HEK293 (cell line): ENCODE data around the gene CDX1.

Experiments
- CTCF ChIA-PET: fragments of 350-600 bp; formaldehyde crosslinking; extraction: SDS; loops from one replicate; lab custom pipeline; 2021; ENCODE audit warnings: antibody characterized with exemption; lab: Yijun Ruan, JAX
- POLR2A ChIA-PET: fragments of 300-600 bp; formaldehyde crosslinking; extraction: SDS; loops from one replicate; lab custom pipeline; 2020; ENCODE audit warnings: antibody characterized with exemption, inconsistent platforms; lab: Yijun Ruan, JAX
- H3K27ac ChIP-seq: fragments of 200-500 bp; sonication (Bioruptor generic); 2 replicates; pipeline ENCODE4 v1.5.1; 2014; ENCODE audit warnings: low read depth, low read length, control low read depth, inconsistent platforms; ENCODE audit errors: extremely low read depth
- H3K36me3 ChIP-seq, 2 experiments: fragments of 200-500 bp in 1 of 2; sonication (Bioruptor generic) in 1 of 2; 1 replicate in 1 of 2; 2 replicates in 1 of 2; pipeline ENCODE4 v1.5.1; 2014 to 2017; ENCODE audit warnings: inconsistent platforms in 2 of 2, low read length in 2 of 2; ENCODE audit not compliant: control insufficient read depth in 2 of 2, insufficient read depth in 1 of 2
- H3K4me1 ChIP-seq: fragments of 200-500 bp; sonication (Bioruptor generic); 2 replicates; pipeline ENCODE4 v1.5.1; 2014; ENCODE audit warnings: mild to moderate bottlenecking, low read length, inconsistent platforms; ENCODE audit not compliant: control insufficient read depth, insufficient read depth
- H3K4me3 ChIP-seq: 2 replicates; pipeline ENCODE4 v1.5.1; 2011; ENCODE audit warnings: low read depth, mild to moderate bottlenecking, control low read depth, low read length, moderate library complexity
- H3K9me3 ChIP-seq: fragments of 200-500 bp; sonication (Bioruptor generic); 2 replicates; pipeline ENCODE4 v1.5.1; 2014; ENCODE audit warnings: low read depth, low read length, inconsistent platforms; ENCODE audit not compliant: control insufficient read depth, insufficient read depth
- FEZF1 ChIP-seq: fragments of 450-650 bp; formaldehyde crosslinking; IDR thresholded peaks from 2 replicates; pipeline ENCODE4 v1.5.1; 2016; ENCODE audit warnings: missing biosample characterization, missing genetic modification characterization
- SALL2 ChIP-seq: fragments of 450-650 bp; formaldehyde crosslinking; IDR thresholded peaks from 2 replicates; pipeline ENCODE4 v1.5.0; 2017; ENCODE audit warnings: missing biosample characterization, mild to moderate bottlenecking, missing genetic modification characterization, borderline replicate concordance
- ZBTB17 ChIP-seq: fragments of 450-650 bp; formaldehyde crosslinking; IDR thresholded peaks from 2 replicates; pipeline ENCODE4 v1.5.1; 2016; ENCODE audit warnings: missing biosample characterization, missing genetic modification characterization
- ZFHX2 ChIP-seq: fragments of 450-650 bp; formaldehyde crosslinking; conservative IDR thresholded peaks from 2 replicates; pipeline ENCODE4 v1.5.1; 2016; ENCODE audit warnings: missing biosample characterization, missing genetic modification characterization
- ZNF10 ChIP-seq: fragments of 450-650 bp; formaldehyde crosslinking; IDR thresholded peaks from 2 replicates; pipeline ENCODE4 v1.5.1; 2017; ENCODE audit warnings: missing biosample characterization, missing genetic modification characterization
- ZNF184 ChIP-seq: fragments of 450-650 bp; IDR thresholded peaks from 2 replicates; pipeline ENCODE4 v1.5.1; 2018; ENCODE audit warnings: missing biosample characterization, mild to moderate bottlenecking, missing genetic modification characterization
- ZNF266 ChIP-seq: fragments of 450-650 bp; formaldehyde crosslinking; IDR thresholded peaks from 2 replicates; pipeline ENCODE4 v1.5.1; 2016; ENCODE audit warnings: missing biosample characterization, missing genetic modification characterization, low read depth
- ZNF292 ChIP-seq: fragments of 450-650 bp; formaldehyde crosslinking; IDR thresholded peaks from 2 replicates; pipeline ENCODE4 v1.5.1; 2016; ENCODE audit warnings: low read depth, missing biosample characterization, missing genetic modification characterization, borderline replicate concordance
- ZNF354C ChIP-seq: fragments of 450-650 bp; formaldehyde crosslinking; IDR thresholded peaks from 2 replicates; pipeline ENCODE4 v1.5.1; 2016; ENCODE audit warnings: missing biosample characterization, missing genetic modification characterization, low read depth, borderline replicate concordance
- ZNF37A ChIP-seq: fragments of 450-650 bp; IDR thresholded peaks from 2 replicates; pipeline ENCODE4 v1.5.1; 2018; ENCODE audit warnings: missing biosample characterization, missing genetic modification characterization
- ZNF404 ChIP-seq: fragments of 450-650 bp; formaldehyde crosslinking; IDR thresholded peaks from 2 replicates; pipeline ENCODE4 v1.5.1; 2017; ENCODE audit warnings: missing biosample characterization, missing genetic modification characterization
- ZNF426 ChIP-seq: fragments of 450-650 bp; formaldehyde crosslinking; IDR thresholded peaks from 2 replicates; pipeline ENCODE4 v1.5.1; 2017; ENCODE audit warnings: missing biosample characterization, missing genetic modification characterization, mild to moderate bottlenecking, inconsistent platforms, moderate library complexity
- ZNF621 ChIP-seq: fragments of 450-650 bp; formaldehyde crosslinking; IDR thresholded peaks from 2 replicates; pipeline ENCODE4 v1.5.1; 2017; ENCODE audit warnings: missing biosample characterization, missing genetic modification characterization
- ZNF677 ChIP-seq: fragments of 450-650 bp; IDR thresholded peaks from 2 replicates; pipeline ENCODE4 v1.5.0; 2018; ENCODE audit warnings: missing biosample characterization, mild to moderate bottlenecking, missing genetic modification characterization, moderate library complexity
- ZXDB ChIP-seq: fragments of 450-650 bp; formaldehyde crosslinking; IDR thresholded peaks from 2 replicates; pipeline ENCODE4 v1.5.1; 2016; ENCODE audit warnings: missing biosample characterization, missing genetic modification characterization
- TF ChIP-seq, protein P1 (sequence below): fragments of 450-650 bp; IDR thresholded peaks from 2 replicates; pipeline ENCODE4 v1.5.1; 2018; ENCODE audit warnings: missing biosample characterization, missing genetic modification characterization
- TF ChIP-seq, protein P2 (sequence below): fragments of 450-650 bp; formaldehyde crosslinking; IDR thresholded peaks from 2 replicates; pipeline ENCODE4 v1.5.1; 2016; ENCODE audit warnings: missing biosample characterization, missing genetic modification characterization
- TF ChIP-seq, protein P3 (sequence below): fragments of 450-650 bp; formaldehyde crosslinking; IDR thresholded peaks from 2 replicates; pipeline ENCODE4 v1.5.1; 2017; ENCODE audit warnings: missing biosample characterization, missing genetic modification characterization
- TF ChIP-seq, protein P4 (sequence below): fragments of 450-650 bp; formaldehyde crosslinking; conservative IDR thresholded peaks from 2 replicates; pipeline ENCODE4 v1.5.1; 2016; ENCODE audit warnings: low read depth, missing biosample characterization, missing genetic modification characterization
- TF ChIP-seq, protein P5 (sequence below): fragments of 450-650 bp; formaldehyde crosslinking; IDR thresholded peaks from 2 replicates; pipeline ENCODE4 v1.5.1; 2017; ENCODE audit warnings: missing biosample characterization, missing genetic modification characterization
- TF ChIP-seq, protein P6 (sequence below): fragments of 450-650 bp; formaldehyde crosslinking; IDR thresholded peaks from 2 replicates; pipeline ENCODE4 v1.5.1; 2016; ENCODE audit warnings: missing biosample characterization, missing genetic modification characterization

Gene CDX1

DNA sequence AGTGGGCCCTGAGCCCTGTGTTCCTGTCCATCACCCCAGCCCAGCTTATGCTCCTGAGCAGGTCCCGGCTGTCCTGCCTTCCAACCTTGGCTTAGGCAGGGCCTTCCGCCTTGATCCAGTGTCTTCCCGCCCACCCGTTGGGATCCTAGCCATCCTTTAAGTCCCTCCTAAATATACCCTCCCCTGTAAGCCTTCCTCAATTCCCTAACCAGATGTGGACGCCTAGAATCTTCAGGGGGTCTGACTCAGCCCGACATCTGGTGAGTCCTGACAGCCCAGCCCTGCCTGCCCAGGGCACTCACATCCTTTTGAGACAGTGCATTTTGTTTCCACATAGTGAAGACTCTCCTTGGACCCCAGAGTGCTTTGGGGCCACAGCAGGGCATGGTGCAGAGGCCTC lies 47.0 kb downstream of the CDX1 start (continued):
- TF ChIP-seq ZNF426: no peak
- TF ChIP-seq, all 188 proteins: peak for 2

DNA sequence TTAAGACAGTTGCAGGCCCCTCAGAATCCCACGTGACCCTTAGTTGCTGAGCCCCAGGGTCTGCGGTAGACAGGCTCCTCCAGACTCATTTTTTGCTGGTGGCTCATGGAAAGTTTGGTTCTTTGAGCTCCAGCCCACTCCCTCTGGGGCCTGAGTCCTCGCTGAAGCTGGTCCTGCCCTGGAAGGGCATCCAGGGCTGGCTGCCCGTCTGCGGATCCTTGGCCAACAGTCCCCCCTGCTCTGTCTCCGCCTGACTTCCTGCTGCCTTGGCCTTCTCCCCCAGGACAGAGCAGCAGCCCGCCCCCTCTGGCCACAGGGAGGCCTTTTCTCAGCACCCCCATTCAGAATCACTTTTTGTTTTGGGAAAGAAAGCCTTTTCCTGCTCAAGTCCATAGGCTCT lies 47.7 kb downstream of the CDX1 start:
- no peaks in the 10 kb centered on the region for H3K4me1 ChIP-seq
- H3K9me3 ChIP-seq: no peaks in the 10 kb centered on the region
- H3K27ac ChIP-seq: no peak overlapping the region
- H3K36me3 ChIP-seq: no peaks in the 10 kb centered on the region
- CTCF ChIA-PET: interaction anchor here (0.6 to 5.5 kb wide), 10 partner anchors 13 to 680 kb away, joined by 3 to 37 read pairs (median 4); no protein-coding TSS in a partner anchor
- no peak for TF ChIP-seq ZNF677 (tag by site-specific recombination)
- no peak for TF ChIP-seq ZNF621 (tag by site-specific recombination)
- no peak for TF ChIP-seq ZBTB17 (tag by site-specific recombination)
- TF ChIP-seq, protein P1, sequence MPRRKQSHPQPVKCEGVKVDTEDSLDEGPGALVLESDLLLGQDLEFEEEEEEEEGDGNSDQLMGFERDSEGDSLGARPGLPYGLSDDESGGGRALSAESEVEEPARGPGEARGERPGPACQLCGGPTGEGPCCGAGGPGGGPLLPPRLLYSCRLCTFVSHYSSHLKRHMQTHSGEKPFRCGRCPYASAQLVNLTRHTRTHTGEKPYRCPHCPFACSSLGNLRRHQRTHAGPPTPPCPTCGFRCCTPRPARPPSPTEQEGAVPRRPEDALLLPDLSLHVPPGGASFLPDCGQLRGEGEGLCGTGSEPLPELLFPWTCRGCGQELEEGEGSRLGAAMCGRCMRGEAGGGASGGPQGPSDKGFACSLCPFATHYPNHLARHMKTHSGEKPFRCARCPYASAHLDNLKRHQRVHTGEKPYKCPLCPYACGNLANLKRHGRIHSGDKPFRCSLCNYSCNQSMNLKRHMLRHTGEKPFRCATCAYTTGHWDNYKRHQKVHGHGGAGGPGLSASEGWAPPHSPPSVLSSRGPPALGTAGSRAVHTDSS (tag by site-specific recombination): no peak
- TF ChIP-seq, protein P2, sequence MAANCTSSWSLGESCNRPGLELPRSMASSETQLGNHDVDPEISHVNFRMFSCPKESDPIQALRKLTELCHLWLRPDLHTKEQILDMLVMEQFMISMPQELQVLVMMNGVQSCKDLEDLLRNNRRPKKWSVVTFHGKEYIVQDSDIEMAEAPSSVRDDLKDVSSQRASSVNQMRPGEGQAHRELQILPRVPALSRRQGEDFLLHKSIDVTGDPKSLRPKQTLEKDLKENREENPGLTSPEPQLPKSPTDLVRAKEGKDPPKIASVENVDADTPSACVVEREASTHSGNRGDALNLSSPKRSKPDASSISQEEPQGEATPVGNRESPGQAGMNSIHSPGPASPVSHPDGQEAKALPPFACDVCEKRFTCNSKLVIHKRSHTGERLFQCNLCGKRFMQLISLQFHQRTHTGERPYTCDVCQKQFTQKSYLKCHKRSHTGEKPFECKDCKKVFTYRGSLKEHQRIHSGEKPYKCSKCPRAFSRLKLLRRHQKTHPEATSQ (tag by site-specific recombination): no peak
- TF ChIP-seq ZXDB (tag by site-specific recombination): no peak
- no peak for TF ChIP-seq ZNF184
- TF ChIP-seq FEZF1: no peak
- no peak for TF ChIP-seq ZFHX2 (tag by site-specific recombination)
- no peak for TF ChIP-seq ZNF354C (tag by site-specific recombination)
- TF ChIP-seq ZNF37A (tag by site-specific recombination): no peak
- TF ChIP-seq, protein P3, sequence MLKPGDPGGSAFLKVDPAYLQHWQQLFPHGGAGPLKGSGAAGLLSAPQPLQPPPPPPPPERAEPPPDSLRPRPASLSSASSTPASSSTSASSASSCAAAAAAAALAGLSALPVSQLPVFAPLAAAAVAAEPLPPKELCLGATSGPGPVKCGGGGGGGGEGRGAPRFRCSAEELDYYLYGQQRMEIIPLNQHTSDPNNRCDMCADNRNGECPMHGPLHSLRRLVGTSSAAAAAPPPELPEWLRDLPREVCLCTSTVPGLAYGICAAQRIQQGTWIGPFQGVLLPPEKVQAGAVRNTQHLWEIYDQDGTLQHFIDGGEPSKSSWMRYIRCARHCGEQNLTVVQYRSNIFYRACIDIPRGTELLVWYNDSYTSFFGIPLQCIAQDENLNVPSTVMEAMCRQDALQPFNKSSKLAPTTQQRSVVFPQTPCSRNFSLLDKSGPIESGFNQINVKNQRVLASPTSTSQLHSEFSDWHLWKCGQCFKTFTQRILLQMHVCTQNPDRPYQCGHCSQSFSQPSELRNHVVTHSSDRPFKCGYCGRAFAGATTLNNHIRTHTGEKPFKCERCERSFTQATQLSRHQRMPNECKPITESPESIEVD (tag by site-specific recombination): no peak
- no peak for TF ChIP-seq SALL2 (tag by site-specific recombination)
- no peak for TF ChIP-seq ZNF292
- TF ChIP-seq, protein P4, sequence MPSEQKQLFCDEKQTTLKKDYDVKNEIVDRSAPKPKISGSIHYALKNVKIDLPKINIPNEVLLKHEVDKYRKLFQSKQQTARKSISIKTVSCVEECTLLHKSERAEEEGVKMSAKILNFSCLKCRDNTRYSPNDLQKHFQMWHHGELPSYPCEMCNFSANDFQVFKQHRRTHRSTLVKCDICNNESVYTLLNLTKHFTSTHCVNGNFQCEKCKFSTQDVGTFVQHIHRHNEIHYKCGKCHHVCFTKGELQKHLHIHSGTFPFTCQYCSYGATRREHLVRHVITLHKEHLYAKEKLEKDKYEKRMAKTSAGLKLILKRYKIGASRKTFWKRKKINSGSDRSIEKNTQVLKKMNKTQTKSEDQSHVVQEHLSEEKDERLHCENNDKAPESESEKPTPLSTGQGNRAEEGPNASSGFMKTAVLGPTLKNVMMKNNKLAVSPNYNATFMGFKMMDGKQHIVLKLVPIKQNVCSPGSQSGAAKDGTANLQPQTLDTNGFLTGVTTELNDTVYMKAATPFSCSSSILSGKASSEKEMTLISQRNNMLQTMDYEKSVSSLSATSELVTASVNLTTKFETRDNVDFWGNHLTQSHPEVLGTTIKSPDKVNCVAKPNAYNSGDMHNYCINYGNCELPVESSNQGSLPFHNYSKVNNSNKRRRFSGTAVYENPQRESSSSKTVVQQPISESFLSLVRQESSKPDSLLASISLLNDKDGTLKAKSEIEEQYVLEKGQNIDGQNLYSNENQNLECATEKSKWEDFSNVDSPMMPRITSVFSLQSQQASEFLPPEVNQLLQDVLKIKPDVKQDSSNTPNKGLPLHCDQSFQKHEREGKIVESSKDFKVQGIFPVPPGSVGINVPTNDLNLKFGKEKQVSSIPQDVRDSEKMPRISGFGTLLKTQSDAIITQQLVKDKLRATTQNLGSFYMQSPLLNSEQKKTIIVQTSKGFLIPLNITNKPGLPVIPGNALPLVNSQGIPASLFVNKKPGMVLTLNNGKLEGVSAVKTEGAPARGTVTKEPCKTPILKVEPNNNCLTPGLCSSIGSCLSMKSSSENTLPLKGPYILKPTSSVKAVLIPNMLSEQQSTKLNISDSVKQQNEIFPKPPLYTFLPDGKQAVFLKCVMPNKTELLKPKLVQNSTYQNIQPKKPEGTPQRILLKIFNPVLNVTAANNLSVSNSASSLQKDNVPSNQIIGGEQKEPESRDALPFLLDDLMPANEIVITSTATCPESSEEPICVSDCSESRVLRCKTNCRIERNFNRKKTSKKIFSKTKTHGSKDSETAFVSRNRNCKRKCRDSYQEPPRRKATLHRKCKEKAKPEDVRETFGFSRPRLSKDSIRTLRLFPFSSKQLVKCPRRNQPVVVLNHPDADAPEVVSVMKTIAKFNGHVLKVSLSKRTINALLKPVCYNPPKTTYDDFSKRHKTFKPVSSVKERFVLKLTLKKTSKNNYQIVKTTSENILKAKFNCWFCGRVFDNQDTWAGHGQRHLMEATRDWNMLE (tag by site-specific recombination): no peak
- TF ChIP-seq, protein P5, sequence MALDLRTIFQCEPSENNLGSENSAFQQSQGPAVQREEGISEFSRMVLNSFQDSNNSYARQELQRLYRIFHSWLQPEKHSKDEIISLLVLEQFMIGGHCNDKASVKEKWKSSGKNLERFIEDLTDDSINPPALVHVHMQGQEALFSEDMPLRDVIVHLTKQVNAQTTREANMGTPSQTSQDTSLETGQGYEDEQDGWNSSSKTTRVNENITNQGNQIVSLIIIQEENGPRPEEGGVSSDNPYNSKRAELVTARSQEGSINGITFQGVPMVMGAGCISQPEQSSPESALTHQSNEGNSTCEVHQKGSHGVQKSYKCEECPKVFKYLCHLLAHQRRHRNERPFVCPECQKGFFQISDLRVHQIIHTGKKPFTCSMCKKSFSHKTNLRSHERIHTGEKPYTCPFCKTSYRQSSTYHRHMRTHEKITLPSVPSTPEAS (tag by site-specific recombination): no peak
- TF ChIP-seq, protein P6, sequence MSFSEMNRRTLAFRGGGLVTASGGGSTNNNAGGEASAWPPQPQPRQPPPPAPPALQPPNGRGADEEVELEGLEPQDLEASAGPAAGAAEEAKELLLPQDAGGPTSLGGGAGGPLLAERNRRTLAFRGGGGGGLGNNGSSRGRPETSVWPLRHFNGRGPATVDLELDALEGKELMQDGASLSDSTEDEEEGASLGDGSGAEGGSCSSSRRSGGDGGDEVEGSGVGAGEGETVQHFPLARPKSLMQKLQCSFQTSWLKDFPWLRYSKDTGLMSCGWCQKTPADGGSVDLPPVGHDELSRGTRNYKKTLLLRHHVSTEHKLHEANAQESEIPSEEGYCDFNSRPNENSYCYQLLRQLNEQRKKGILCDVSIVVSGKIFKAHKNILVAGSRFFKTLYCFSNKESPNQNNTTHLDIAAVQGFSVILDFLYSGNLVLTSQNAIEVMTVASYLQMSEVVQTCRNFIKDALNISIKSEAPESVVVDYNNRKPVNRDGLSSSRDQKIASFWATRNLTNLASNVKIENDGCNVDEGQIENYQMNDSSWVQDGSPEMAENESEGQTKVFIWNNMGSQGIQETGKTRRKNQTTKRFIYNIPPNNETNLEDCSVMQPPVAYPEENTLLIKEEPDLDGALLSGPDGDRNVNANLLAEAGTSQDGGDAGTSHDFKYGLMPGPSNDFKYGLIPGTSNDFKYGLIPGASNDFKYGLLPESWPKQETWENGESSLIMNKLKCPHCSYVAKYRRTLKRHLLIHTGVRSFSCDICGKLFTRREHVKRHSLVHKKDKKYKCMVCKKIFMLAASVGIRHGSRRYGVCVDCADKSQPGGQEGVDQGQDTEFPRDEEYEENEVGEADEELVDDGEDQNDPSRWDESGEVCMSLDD (tag by site-specific recombination): no peak
- no peak for TF ChIP-seq ZNF404
- TF ChIP-seq ZNF10 (tag by site-specific recombination): no peak
- TF ChIP-seq ZNF266: no peak
- POLR2A ChIA-PET: no interaction called here
- no peak overlapping the region for H3K4me3 ChIP-seq
